B cell (primary cell): Measurements from ENCODE around the gene PNLDC1. TPM values are rescaled to one million over a fixed set of nuclear protein-coding genes. Genes with fewer than 3 reads are reported as not detected.

Experiments
- ATAC-seq: fragments of 200-7000 bp; cut with Tn5 transposase; one replicate; pipeline ENCODE4 v1.10.0; 2021; ENCODE audit warnings: low read depth, mild to moderate bottlenecking, moderate number of reproducible peaks, moderate library complexity
- CTCF ChIA-PET: fragments of 350-600 bp; sonication (Branson Sonifier 250); formaldehyde crosslinking; loops from one replicate; lab custom pipeline; 2021; ENCODE audit warnings: antibody characterized with exemption, inconsistent platforms; lab: Charles Lee
- POLR2A ChIA-PET: fragments of 350-600 bp; sonication (Branson Sonifier 250); formaldehyde crosslinking; loops from one replicate; lab custom pipeline; 2021; ENCODE audit warnings: antibody characterized with exemption; lab: Charles Lee
- DNase-seq: peaks from one replicate; pipeline ENCODE4 v3.0.0; 2013
- H2AFZ ChIP-seq: 2 replicates; pipeline ENCODE4 v1.6.1; 2012; ENCODE audit warnings: mild to moderate bottlenecking, low read depth, low read length; ENCODE audit not compliant: insufficient read depth, poor library complexity, severe bottlenecking
- H3K27ac ChIP-seq, 2 donors: 1 replicate in 1 of 2; 2 replicates in 1 of 2; pipeline ENCODE4 v1.5.1; 2012 to 2013; ENCODE audit warnings: low read length in 2 of 2, mild to moderate bottlenecking in 2 of 2, moderate library complexity in 1 of 2
- H3K27me3 ChIP-seq, 4 experiments: fragments of 200-600 bp in 1 of 4; sonication (generic) in 1 of 4; replicated peaks in 1 of 4; 1 replicate in 2 of 4; 2 replicates in 2 of 4; pipeline versions ENCODE4 v1.6.1 to v1.7.0; 2013 to 2016; ENCODE audit warnings: low read length in 3 of 4, mild to moderate bottlenecking in 2 of 4, mixed read lengths in 1 of 4, moderate library complexity in 1 of 4; ENCODE audit not compliant: insufficient read depth in 4 of 4, control insufficient read depth in 3 of 4; ENCODE audit errors: control extremely low read depth in 1 of 4
- H3K36me3 ChIP-seq, 2 experiments: replicated peaks in 1 of 2; 1 replicate in 1 of 2; 2 replicates in 1 of 2; pipeline versions ENCODE4 v1.6.1 to v1.7.1; 2013; ENCODE audit warnings: low read length in 1 of 2; ENCODE audit not compliant: insufficient read depth in 2 of 2, control insufficient read depth in 1 of 2; ENCODE audit errors: control extremely low read depth in 1 of 2, extremely low read depth in 1 of 2
- H3K4me1 ChIP-seq, 2 donors: fragments of 200-600 bp in 1 of 2; sonication (generic) in 1 of 2; 1 replicate in 1 of 2; 2 replicates in 1 of 2; pipeline versions ENCODE4 v1.5.1 to v1.6.1; 2013 to 2017; ENCODE audit warnings: low read length in 2 of 2; ENCODE audit not compliant: control insufficient read depth in 2 of 2, insufficient read depth in 2 of 2
- H3K4me2 ChIP-seq: replicated peaks from 2 replicates; pipeline ENCODE3; 2012; ENCODE audit warnings: mild to moderate bottlenecking, low read depth, low read length; ENCODE audit not compliant: poor library complexity, severe bottlenecking
- H3K4me3 ChIP-seq, 5 experiments: fragments of 200-600 bp in 1 of 5; sonication (generic) in 1 of 5; 1 replicate in 3 of 5; 2 replicates in 2 of 5; pipeline versions ENCODE4 v1.5.1 to v1.7.0; 2011 to 2016; ENCODE audit warnings: low read length in 4 of 5, mild to moderate bottlenecking in 4 of 5, low read depth in 2 of 5, control low read depth in 1 of 5, moderate library complexity in 1 of 5; ENCODE audit not compliant: insufficient read depth in 1 of 5; ENCODE audit errors: control extremely low read depth in 1 of 5, extremely low read depth in 1 of 5
- H3K79me2 ChIP-seq: fragments of 200-600 bp; sonication (generic); one replicate; pipeline ENCODE4 v1.6.0; 2016; ENCODE audit warnings: low read length; ENCODE audit not compliant: control insufficient read depth, insufficient read depth
- H3K9ac ChIP-seq: fragments of 200-600 bp; sonication (generic); 2 replicates; pipeline ENCODE4 v1.6.1; 2017; ENCODE audit warnings: mild to moderate bottlenecking, low read length, moderate library complexity
- H3K9me3 ChIP-seq, 3 donors: one replicate each; pipeline versions ENCODE4 v1.6.1 to v1.7.1; 2013; ENCODE audit warnings: low read length in 2 of 3; ENCODE audit not compliant: control insufficient read depth in 2 of 3, insufficient read depth in 1 of 3; ENCODE audit errors: control extremely low read depth in 1 of 3
- H4K20me1 ChIP-seq: 2 replicates; pipeline ENCODE4 v1.6.0; 2012; ENCODE audit warnings: mild to moderate bottlenecking, low read length; ENCODE audit not compliant: insufficient read depth, control insufficient read depth, poor library complexity, severe bottlenecking
- H3K27ac Mint-ChIP-seq: one replicate; pipeline ENCODE4 v1.8.0; 2021; ENCODE audit warnings: mixed read lengths
- H3K27me3 Mint-ChIP-seq: one replicate; pipeline ENCODE4 v1.8.0; 2021; ENCODE audit warnings: mixed read lengths
- H3K4me1 Mint-ChIP-seq: one replicate; pipeline ENCODE4 v1.8.0; 2021; ENCODE audit warnings: mixed read lengths
- H3K4me3 Mint-ChIP-seq: one replicate; pipeline ENCODE4 v1.8.0; 2021; ENCODE audit warnings: mixed read lengths
- H3K9me3 Mint-ChIP-seq: one replicate; pipeline ENCODE4 v1.8.0; 2022; ENCODE audit warnings: mixed read lengths; ENCODE audit not compliant: insufficient read depth
- CTCF ChIP-seq: fragments of 200-600 bp; IDR thresholded peaks from one replicate; pipeline ENCODE4 v1.8.0; 2022; ENCODE audit warnings: antibody characterized with exemption, mild to moderate bottlenecking
- EZH2 ChIP-seq: IDR thresholded peaks from 2 replicates; pipeline ENCODE4 v1.6.1; 2012; ENCODE audit warnings: borderline replicate concordance, low read depth, mild to moderate bottlenecking, moderate library complexity, low read length; ENCODE audit not compliant: insufficient read depth, poor library complexity, severe bottlenecking
- WGBS: methylation state at CpG from one replicate; pipeline ENCODE4 v1.1.5; 2013; ENCODE audit warnings: missing lambda C conversion rate; ENCODE audit not compliant: insufficient coverage; 5-methylcytosine and 5-hydroxymethylcytosine counted together
- intact Hi-C: fragments of 100-400 bp; cut with micrococcal nuclease; formaldehyde crosslinking; loops from one replicate; pipeline ENCODE4 v1.10.0; 2022
- polyA plus RNA-seq: library from polyadenylated mRNA; depleted of rRNA; stranded (reverse); fragments of >200 nt; gene quantifications from 2 replicates; pipeline ENCODE4 v1.2.3, GENCODE V29; 2012
- small RNA-seq: library from RNA; depleted of rRNA; stranded (forward); fragments of <200 nt; gene quantifications from one replicate; pipeline ENCODE3, GENCODE V24; 2012; ENCODE audit warnings: low replicate concordance, low read depth; ENCODE audit not compliant: insufficient read length
- total RNA-seq, 2 donors: library from RNA; stranded (reverse); fragments of 120-200 nt in 1 of 2; gene quantifications; 1 replicate in 1 of 2; 2 replicates in 1 of 2; pipeline versions ENCODE4 v1.2.3 to v1.2.4, GENCODE V29; 2013 to 2022

PNLDC1 gene
- total and polyA plus RNA-seq, 2 donors (not counting 1 experiment from before 2014, with no cell fraction given): 0.13 to 0.71 TPM

DNA sequence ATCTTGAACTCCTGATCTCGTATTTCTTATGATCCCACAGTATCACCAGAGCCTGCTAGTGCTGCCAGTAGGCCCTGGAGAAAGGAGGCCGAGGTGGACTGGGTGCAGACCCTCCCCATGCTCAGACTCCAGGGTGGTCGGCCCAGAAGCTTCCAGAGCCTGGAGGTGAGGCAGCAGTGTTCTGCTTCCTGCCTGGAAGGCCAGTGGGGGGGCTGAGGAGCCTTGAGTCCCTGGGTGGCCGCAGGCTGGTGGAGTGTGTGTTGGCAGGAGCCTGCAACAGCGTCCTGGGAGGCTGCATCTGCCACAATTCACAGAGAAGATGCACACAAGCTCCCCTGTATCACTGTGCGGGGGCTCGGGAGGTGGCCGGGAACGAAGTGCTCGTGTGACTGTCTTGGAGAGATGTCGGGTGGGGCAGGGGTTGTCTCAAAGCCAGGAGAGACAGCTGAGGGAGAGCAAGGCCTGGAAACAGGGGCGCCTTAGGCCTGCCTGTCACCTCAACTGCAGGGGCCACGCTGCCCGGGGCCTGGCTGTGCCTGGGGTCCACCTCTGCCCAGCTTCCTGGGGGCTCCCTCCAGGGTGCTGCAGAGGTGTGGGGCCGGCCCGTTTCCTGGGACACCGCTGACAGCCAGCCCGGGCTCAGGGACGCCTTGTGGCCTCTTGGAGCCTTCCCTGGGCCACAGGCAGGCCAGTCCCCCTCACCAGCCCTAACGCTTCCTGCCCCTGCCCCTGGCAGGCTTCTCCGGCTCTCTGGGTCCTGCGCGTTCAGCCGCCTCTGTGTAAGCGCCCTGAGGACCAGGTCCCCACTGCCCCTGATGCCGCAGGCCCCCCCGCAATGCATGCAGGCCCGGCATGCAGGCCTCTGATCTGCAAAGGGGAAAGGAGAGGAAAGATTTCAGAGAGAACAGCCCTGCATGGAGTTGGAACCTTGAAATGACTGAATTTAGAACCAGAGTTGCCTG is 66.5 kb downstream of the PNLDC1 start:
- no peak overlapping the region for H3K4me3 Mint-ChIP-seq
- H3K36me3 ChIP-seq: no peaks in the 10 kb centered on the region
- H3K27me3 ChIP-seq: peaks cover 0 to 7% (median 3%) of the 10 kb centered on the region in 4 experiments
- H4K20me1 ChIP-seq: no peaks in the 10 kb centered on the region
- H3K79me2 ChIP-seq: no peaks in the 10 kb centered on the region
- H2AFZ ChIP-seq: no peak overlapping the region
- no peak overlapping the region for H3K4me2 ChIP-seq
- no peak overlapping the region for H3K4me3 ChIP-seq
- no peak overlapping the region for H3K27ac Mint-ChIP-seq
- H3K4me1 ChIP-seq: no peaks in the 10 kb centered on the region
- DNase-seq (no peak), ATAC-seq (no peak)
- H3K9me3 Mint-ChIP-seq: no peaks in the 10 kb centered on the region
- ChIA-PET CTCF (interaction anchor here (1.9 kb wide), 1 partner anchor 589 kb away, joined by 9 read pairs; no protein-coding TSS in a partner anchor), POLR2A (no interaction called here)
- no peak overlapping the region for H3K9ac ChIP-seq
- 89% methylated on average over 28 of the region's 28 CpGs for WGBS
- peaks cover 9% of the 10 kb centered on the region for H3K27me3 Mint-ChIP-seq
- no peak overlapping the region for H3K27ac ChIP-seq
- TF ChIP-seq CTCF (no peak), EZH2 (no peak)
- no peaks in the 10 kb centered on the region for H3K4me1 Mint-ChIP-seq
- H3K9me3 ChIP-seq: no peaks in the 10 kb centered on the region
- intact Hi-C loops: loop anchor here (10.0 kb wide), 1 partner anchor 1508 kb away; no protein-coding TSS in a partner anchor

Small RNA genes within 50 kb of the gene (small RNA-seq; reads per million reads assigned to genes)
- 23,044 reads per million, percentile 100 among the genes with 10 or more reads in this experiment for gene SNORA20
- not detected for gene SNORA29

Other genes starting within 250 kb of the PNLDC1 start
- gene SOD2, start 107.0 kb upstream of the PNLDC1 start, total RNA-seq: 94.7 and 97.6 TPM in 2 replicates
- 66.0 and 78.5 TPM in 2 replicates for gene SOD2, start 107.0 kb upstream of the PNLDC1 start, polyA plus RNA-seq
- gene WTAP, start 72.8 kb upstream of the PNLDC1 start, total RNA-seq: 165 TPM in 2 replicates
- 34.2 and 47.3 TPM in 2 replicates for gene WTAP, start 72.8 kb upstream of the PNLDC1 start, polyA plus RNA-seq
- 31.1 and 32.6 TPM in 2 replicates for gene ACAT2, start 38.2 kb upstream of the PNLDC1 start, total RNA-seq
- gene ACAT2, start 38.2 kb upstream of the PNLDC1 start, polyA plus RNA-seq: 6.5 and 10.5 TPM in 2 replicates
- gene TCP1, start 10.7 kb upstream of the PNLDC1 start, total RNA-seq: 137 and 150 TPM in 2 replicates
- 63.8 and 127 TPM in 2 replicates for gene TCP1, start 10.7 kb upstream of the PNLDC1 start, polyA plus RNA-seq
- gene MRPL18, start 9.8 kb upstream of the PNLDC1 start, total RNA-seq: 27.5 and 32.1 TPM in 2 replicates
- 32.6 and 35.1 TPM in 2 replicates for gene MRPL18, start 9.8 kb upstream of the PNLDC1 start, polyA plus RNA-seq
- gene MAS1, start 90.7 kb downstream of the PNLDC1 start, total RNA-seq: not detected in 2 replicates
- not detected in 2 replicates for gene MAS1, start 90.7 kb downstream of the PNLDC1 start, polyA plus RNA-seq
- gene IGF2R, start 168.8 kb downstream of the PNLDC1 start, total RNA-seq: 53.3 and 58.0 TPM in 2 replicates
- gene IGF2R, start 168.8 kb downstream of the PNLDC1 start, polyA plus RNA-seq: 9.5 and 11.5 TPM in 2 replicates